ENCODE measurements around the gene TXLNA. TPM values are rescaled to one million over a fixed set of nuclear protein-coding genes. Genes with fewer than 3 reads are reported as not detected.
"Not testable (repeated sequence)": the region's sequence is repeated elsewhere in the genome, so short reads cannot be mapped to it uniquely, and the experiment has no call there.

TXLNA gene
- 39.5 TPM for total RNA-seq

- peak; percentile 97 for DNase-seq
Observed at GRCh38 chr1:32179443-32180185, at the start of gene TXLNA. Gene TXLNA, plus strand, starts transcription at chr1:32179675. Its CDS starts 671 bp downstream, at chr1:32180346.

GRCh38 chr1:32133950-32134280 lies 45.6 kb upstream of the TXLNA start:
- not testable (repeated sequence) for DNase-seq

GRCh38 chr1:32137111-32137510 lies 42.4 kb upstream of the TXLNA start:
- no peak for DNase-seq

- DNase-seq: no peak
Observed at GRCh38 chr1:32138965-32139364, 40.5 kb upstream of the TXLNA start.

- peak; percentile 95 for DNase-seq
Observed at GRCh38 chr1:32142446-32143301, 36.8 kb upstream of the TXLNA start.

GRCh38 chr1:32143302-32143695 lies 36.2 kb upstream of the TXLNA start:
- DNase-seq: not testable (repeated sequence)

- DNase-seq: no peak
Observed at GRCh38 chr1:32144033-32144432, 35.4 kb upstream of the TXLNA start.

- not testable (repeated sequence) for DNase-seq
Observed at GRCh38 chr1:32147799-32148198, 31.7 kb upstream of the TXLNA start.

- DNase-seq: peak; percentile 12
Observed at GRCh38 chr1:32150847-32151246, 28.6 kb upstream of the TXLNA start.

GRCh38 chr1:32151319-32151787 lies 28.1 kb upstream of the TXLNA start:
- DNase-seq: peak; percentile 94

GRCh38 chr1:32159189-32159588 lies 20.3 kb upstream of the TXLNA start:
- DNase-seq: no peak

- DNase-seq: no peak
Observed at GRCh38 chr1:32163405-32163804, 16.1 kb upstream of the TXLNA start.

GRCh38 chr1:32165633-32166032 lies 13.8 kb upstream of the TXLNA start:
- DNase-seq: not testable (repeated sequence)

GRCh38 chr1:32170991-32171390 lies 8.5 kb upstream of the TXLNA start:
- DNase-seq: no peak

- DNase-seq: no peak
Observed at GRCh38 chr1:32172621-32173245, 6.7 kb upstream of the TXLNA start.

GRCh38 chr1:32178380-32179192 lies 889 bp upstream of the TXLNA start:
- no peak for DNase-seq

- DNase-seq: no peak
Observed at GRCh38 chr1:32179193-32179442, 357 bp upstream of the TXLNA start.

- peak; percentile 60 for DNase-seq
Observed at GRCh38 chr1:32180186-32181060, 948 bp downstream of the TXLNA start.

- DNase-seq: no peak
Observed at GRCh38 chr1:32181065-32181464, 1.6 kb downstream of the TXLNA start.

- DNase-seq: no peak
Observed at GRCh38 chr1:32181563-32181962, 2.1 kb downstream of the TXLNA start.

GRCh38 chr1:32182060-32182459 lies 2.6 kb downstream of the TXLNA start:
- no peak for DNase-seq
